ENCODE data around the gene C6orf120. TPM values are rescaled to one million over a fixed set of nuclear protein-coding genes. Genes with fewer than 3 reads are reported as not detected.

Gene C6orf120
- total and polyA plus RNA-seq, 2 of the 13 experiments (the other 11 are each of a cell fraction or from before 2014, with no cell fraction given), result 21.7 to 29.9 TPM

GRCh38 chr6:169664227-169664626 lies 37.7 kb upstream of the C6orf120 start (continued):
- no peak for TF ChIP-seq ZBTB10 (CRISPR knock-in tag; IDR thresholded peaks at IDR 0.05; ENCODE audit: borderline replicate concordance)
- no peak for TF ChIP-seq ZNF329 (CRISPR knock-in tag; IDR thresholded peaks at IDR 0.05; ENCODE audit: low read depth)
- no peak for TF ChIP-seq DNMT3B (CRISPR knock-in tag; conservative IDR thresholded peaks at IDR 0.05)

- FAIRE-seq, result no peak
- no peak for ATAC-seq
- POLR2A ChIA-PET, result no interaction called here
- TF ChIP-seq KLF6 (CRISPR knock-in tag; IDR thresholded peaks at IDR 0.05) (no peak), ZSCAN5A (CRISPR knock-in tag; IDR thresholded peaks at IDR 0.05; ENCODE audit: borderline replicate concordance) (no peak), HMGXB3 (CRISPR knock-in tag; IDR thresholded peaks at IDR 0.05; ENCODE audit: borderline replicate concordance) (no peak), ZNF605 (CRISPR knock-in tag; IDR thresholded peaks at IDR 0.05) (no peak), ZNF343 (CRISPR knock-in tag; IDR thresholded peaks at IDR 0.05) (no peak), HNRNPH1 (optimal IDR thresholded peaks at IDR 0.05; ENCODE audit: low read depth, low read length) (no peak), ZNF749 (CRISPR knock-in tag; IDR thresholded peaks at IDR 0.05; ENCODE audit: borderline replicate concordance) (no peak), THRA (CRISPR knock-in tag; IDR thresholded peaks at IDR 0.05; ENCODE audit: borderline replicate concordance) (no peak), HOXA5 (CRISPR knock-in tag; IDR thresholded peaks at IDR 0.05) (no peak), U2AF2 (IDR thresholded peaks at IDR 0.05; ENCODE audit: low read depth, low read length) (no peak)
Observed at GRCh38 chr6:169665289-169665688, 36.6 kb upstream of the C6orf120 start.

More at GRCh38 chr6:169665289-169665688, 36.6 kb upstream of the C6orf120 start:
- no peak overlapping the region for H3K27ac ChIP-seq (ENCODE audit: extremely low read length, insufficient read depth, low read length)
- no peaks in the 10 kb centered on the region for H3K27me3 ChIP-seq (ENCODE audit: control insufficient read depth in 1 of 2, insufficient read depth in 2 of 2, low read length in 2 of 2)
- in situ Hi-C loops (cut with HindIII; ENCODE audit: extremely low pct_ligation_motif_present, low pct_unique_long_range_greater_than_20kb), result no loop called here
- H4K20me1 ChIP-seq (ENCODE audit: insufficient read depth, low read length), result no peaks in the 10 kb centered on the region
- H2AFZ ChIP-seq (ENCODE audit: low read length), result no peak overlapping the region
- CTCF ChIA-PET (ENCODE audit: low intra/inter-chr PET ratio, low total read pairs), result no interaction called here
- no peak for DNase-seq (ENCODE audit: low spot score)
- BruUV-seq (replicated peaks), result no TSS peak
- WGBS (ENCODE audit: low lambda C conversion rate), result 97% methylated on average over 9 of the region's 9 CpGs
- H3K79me2 ChIP-seq (ENCODE audit: insufficient read depth, low read length), result no peaks in the 10 kb centered on the region
- intact Hi-C loops (cut with micrococcal nuclease; ENCODE audit: unreplicated experiment), result no loop called here
- no peaks in the 10 kb centered on the region for H3K9me3 ChIP-seq (ENCODE audit: low read length)
- H3K4me3 ChIP-seq (replicated peaks in 1 of 3; ENCODE audit: insufficient read depth in 1 of 3, low read depth in 2 of 3, low read length in 3 of 3), result no peak overlapping the region
- peaks cover 31 to 81% of the 10 kb centered on the region in 2 experiments for H3K36me3 ChIP-seq (replicated peaks in 1 of 2; ENCODE audit: control insufficient read depth in 1 of 2, insufficient read depth in 2 of 2, low read length in 2 of 2)
- H3K9ac ChIP-seq (ENCODE audit: insufficient read depth, low read depth, low read length), result no peak overlapping the region
- H3K4me2 ChIP-seq (ENCODE audit: low read depth, low read length), result no peak overlapping the region
- H3K4me1 ChIP-seq (ENCODE audit: insufficient read depth, low read length), result no peaks in the 10 kb centered on the region
